HepG2 (cell line): ENCODE data around the gene CRYGS. TPM values are rescaled to one million over a fixed set of nuclear protein-coding genes. Genes with fewer than 3 reads are reported as not detected.

Experiments used
- ATAC-seq: fragments of 200-7000 bp; cut with Tn5 transposase; 3 replicates; pipeline ENCODE4 v1.9.1; 2020; ENCODE audit warnings: mild to moderate bottlenecking, moderate library complexity
- BruUV-seq: library from RNA; stranded (reverse); fragments of 400-500 nt; replicated peaks from 2 replicates; lab custom pipeline; 2021; lab: Mats Ljungman, UMichigan
- CTCF ChIA-PET: fragments of 300-600 bp; formaldehyde crosslinking; extraction: SDS; loops from one replicate; lab custom pipeline; 2021; ENCODE audit warnings: low total read pairs, inconsistent platforms, low intra/inter-chr PET ratio; lab: Yijun Ruan, JAX
- POLR2A ChIA-PET: fragments of 350-600 bp; sonication (Branson Sonifier 250); formaldehyde crosslinking; loops from one replicate; lab custom pipeline; 2020; ENCODE audit warnings: antibody characterized with exemption, inconsistent platforms; lab: Yijun Ruan, JAX
- DNase-seq: peaks from one replicate; pipeline ENCODE4 v3.0.0-alpha.2; 2015; ENCODE audit warnings: low spot score
- FAIRE-seq: peaks from 3 replicates; lab custom pipeline; 2011; peaks lifted over from hg19 to GRCh38; lab: Jason Lieb, UNC
- H2AFZ ChIP-seq: one replicate; pipeline ENCODE4 v1.6.1; 2011; ENCODE audit warnings: low read length, inconsistent platforms
- H3K27ac ChIP-seq: fragments of 300-600 bp; 3 replicates; pipeline ENCODE4 v1.8.0; 2011; ENCODE audit warnings: mixed run types, mild to moderate bottlenecking, mixed read lengths, low read length, inconsistent platforms; ENCODE audit not compliant: insufficient read depth; ENCODE audit errors: extremely low read length
- H3K27me3 ChIP-seq, 2 experiments: fragments of 200-600 bp in 1 of 2; 2 replicates in 1 of 2; 3 replicates in 1 of 2; pipeline versions ENCODE4 v1.6.0 to v1.8.0; 2011; ENCODE audit warnings: low read length in 2 of 2, mild to moderate bottlenecking in 2 of 2, moderate library complexity in 2 of 2, inconsistent platforms in 1 of 2; ENCODE audit not compliant: insufficient read depth in 2 of 2, control insufficient read depth in 1 of 2
- H3K36me3 ChIP-seq, 2 experiments: fragments of 200-600 bp in 1 of 2; replicated peaks in 1 of 2; 2 replicates in 1 of 2; 3 replicates in 1 of 2; pipeline versions ENCODE4 v1.5.1 to v1.8.0; 2011; ENCODE audit warnings: low read length in 2 of 2, inconsistent platforms in 1 of 2; ENCODE audit not compliant: insufficient read depth in 2 of 2, control insufficient read depth in 1 of 2
- H3K4me1 ChIP-seq: 2 replicates; pipeline ENCODE4 v1.5.1; 2012; ENCODE audit warnings: low read length, inconsistent platforms; ENCODE audit not compliant: insufficient read depth
- H3K4me2 ChIP-seq: 2 replicates; pipeline ENCODE4 v1.6.0; 2011; ENCODE audit warnings: low read depth, low read length, inconsistent platforms
- H3K4me3 ChIP-seq, 3 experiments: fragments of 200-600 bp in 1 of 3; sonication (generic), shearing (Covaris generic) in 1 of 3; replicated peaks in 1 of 3; 2 replicates each; pipeline ENCODE4 v1.5.1; 2011 to 2016; ENCODE audit warnings: low read length in 3 of 3, inconsistent platforms in 2 of 3, low read depth in 2 of 3, mild to moderate bottlenecking in 2 of 3, control low read depth in 1 of 3, mixed read lengths in 1 of 3; ENCODE audit not compliant: insufficient read depth in 1 of 3
- H3K79me2 ChIP-seq: one replicate; pipeline ENCODE4 v1.6.1; 2011; ENCODE audit warnings: low read length, inconsistent platforms; ENCODE audit not compliant: insufficient read depth
- H3K9ac ChIP-seq: 2 replicates; pipeline ENCODE4 v1.6.0; 2011; ENCODE audit warnings: mild to moderate bottlenecking, low read depth, low read length, inconsistent platforms; ENCODE audit not compliant: insufficient read depth
- H3K9me3 ChIP-seq: 2 replicates; pipeline ENCODE4 v1.5.1; 2012; ENCODE audit warnings: mild to moderate bottlenecking, low read length
- H4K20me1 ChIP-seq: 2 replicates; pipeline ENCODE4 v1.6.0; 2011; ENCODE audit warnings: inconsistent platforms, mild to moderate bottlenecking, low read length, moderate library complexity; ENCODE audit not compliant: insufficient read depth
- CC2D1A ChIP-seq: sonication (generic); formaldehyde crosslinking; IDR thresholded peaks from 2 replicates; pipeline ENCODE4 v1.8.1; 2023; ENCODE audit warnings: mild to moderate bottlenecking, missing genetic modification reagents
- IRF2 ChIP-seq: IDR thresholded peaks from 2 replicates; pipeline ENCODE4 v1.6.1; 2018; ENCODE audit warnings: missing genetic modification reagents, missing compliant biosample characterization
- MED1 ChIP-seq: sonication (generic); formaldehyde crosslinking; IDR thresholded peaks from 2 replicates; pipeline ENCODE4 v1.4.0; 2020; ENCODE audit warnings: missing genetic modification reagents
- RORA ChIP-seq: sonication (generic); formaldehyde crosslinking; IDR thresholded peaks from 2 replicates; pipeline ENCODE4 v1.5.0; 2020; ENCODE audit warnings: mild to moderate bottlenecking, missing genetic modification reagents, moderate library complexity
- SMC3 ChIP-seq: IDR thresholded peaks from 2 replicates; pipeline ENCODE4 v1.6.1; 2011; ENCODE audit warnings: low read length, improper control_type of control experiment
- YEATS2 ChIP-seq: sonication (generic); formaldehyde crosslinking; IDR thresholded peaks from 2 replicates; pipeline ENCODE4 v1.4.0; 2020; ENCODE audit warnings: missing genetic modification reagents, borderline replicate concordance
- ZMYM2 ChIP-seq: sonication (generic); formaldehyde crosslinking; IDR thresholded peaks from 2 replicates; pipeline ENCODE4 v1.8.0; 2022; ENCODE audit warnings: mild to moderate bottlenecking, missing genetic modification reagents
- ZNF3 ChIP-seq: IDR thresholded peaks from 2 replicates; pipeline ENCODE4 v1.7.0; 2017; ENCODE audit warnings: inconsistent platforms
- ZNF558 ChIP-seq: sonication (generic); formaldehyde crosslinking; IDR thresholded peaks from 2 replicates; pipeline ENCODE4 v1.9.0; 2022; ENCODE audit warnings: mild to moderate bottlenecking, missing genetic modification reagents, borderline replicate concordance
- WGBS: methylation state at CpG from one replicate; pipeline ENCODE4 v1.1.6; 2017; ENCODE audit warnings: low lambda C conversion rate; 5-methylcytosine and 5-hydroxymethylcytosine counted together
- in situ Hi-C: cut with HindIII; loops from 2 replicates; pipeline ENCODE4 v1.10.0; 2017; ENCODE audit warnings: low pct_unique_long_range_greater_than_20kb; ENCODE audit not compliant: extremely low pct_ligation_motif_present
- intact Hi-C: fragments of 100-400 bp; cut with micrococcal nuclease; formaldehyde crosslinking; loops from one replicate; pipeline ENCODE4 v1.10.0; 2022; ENCODE audit not compliant: unreplicated experiment
- polyA plus RNA-seq, 8 experiments: library from polyadenylated mRNA; depleted of rRNA in 3 of 8; stranded (reverse) in 7 of 8; unstranded in 1 of 8; fragments of >200 nt; fragmentation: Illumina TruSeq in 4 of 8; extraction: Trizol in 4 of 8; gene quantifications; 2 replicates each; pipeline versions ENCODE4 v1.2.1 to v1.2.3, GENCODE V29; 2011 to 2016; ENCODE audit warnings: low read depth in 4 of 8, missing spikeins in 1 of 8, mixed read lengths in 1 of 8; ENCODE audit not compliant: insufficient read depth in 1 of 8
- total RNA-seq, 5 experiments: library from RNA; depleted of rRNA; stranded (reverse); fragments of >200 nt; fragmentation: Illumina TruSeq; extraction: Trizol; gene quantifications; 2 replicates each; pipeline ENCODE4 v1.2.3, GENCODE V29; 2016; ENCODE audit warnings: low read depth in 1 of 5
- TF ChIP-seq, protein P1 (sequence below): sonication (generic); formaldehyde crosslinking; IDR thresholded peaks from 2 replicates; pipeline ENCODE4 v1.8.0; 2023; ENCODE audit warnings: mild to moderate bottlenecking, missing genetic modification reagents
- TF ChIP-seq, protein P2 (sequence below): sonication (generic); formaldehyde crosslinking; IDR thresholded peaks from 2 replicates; pipeline ENCODE4 v1.4.0; 2020; ENCODE audit warnings: low read depth, mild to moderate bottlenecking, missing genetic modification reagents
- TF ChIP-seq, protein P3 (sequence below): sonication (generic); formaldehyde crosslinking; IDR thresholded peaks from 2 replicates; pipeline ENCODE4 v1.5.1; 2020; ENCODE audit warnings: missing genetic modification reagents, mild to moderate bottlenecking, borderline replicate concordance

CRYGS gene
- total and polyA plus RNA-seq, 2 of the 13 experiments (the other 11 are each of a cell fraction or from before 2014, with no cell fraction given), result 2.1 to 6.7 TPM

DNA sequence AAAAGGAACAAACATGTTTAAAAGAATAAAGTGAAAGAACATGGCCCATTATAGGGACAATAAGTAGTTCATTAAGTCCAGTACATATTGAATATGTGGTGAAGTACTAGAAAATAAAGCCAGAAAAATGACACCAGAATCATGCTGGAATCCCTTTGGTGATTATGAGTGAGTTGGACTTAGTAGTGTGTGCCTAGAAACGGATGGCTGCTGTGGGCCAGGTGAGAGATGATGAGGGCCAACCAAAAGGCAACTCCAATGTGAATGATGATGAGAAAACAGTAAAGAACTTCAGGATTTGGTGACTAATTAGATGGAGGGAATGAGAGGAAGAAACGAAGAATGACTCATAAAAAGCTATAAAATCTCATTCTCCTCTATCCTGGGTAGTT, 3.3 kb downstream of the CRYGS start:
- in situ Hi-C loops, result loop anchor here (5.0 kb wide), 2 partner anchors 279 to 559 kb away; no protein-coding TSS in a partner anchor

DNA sequence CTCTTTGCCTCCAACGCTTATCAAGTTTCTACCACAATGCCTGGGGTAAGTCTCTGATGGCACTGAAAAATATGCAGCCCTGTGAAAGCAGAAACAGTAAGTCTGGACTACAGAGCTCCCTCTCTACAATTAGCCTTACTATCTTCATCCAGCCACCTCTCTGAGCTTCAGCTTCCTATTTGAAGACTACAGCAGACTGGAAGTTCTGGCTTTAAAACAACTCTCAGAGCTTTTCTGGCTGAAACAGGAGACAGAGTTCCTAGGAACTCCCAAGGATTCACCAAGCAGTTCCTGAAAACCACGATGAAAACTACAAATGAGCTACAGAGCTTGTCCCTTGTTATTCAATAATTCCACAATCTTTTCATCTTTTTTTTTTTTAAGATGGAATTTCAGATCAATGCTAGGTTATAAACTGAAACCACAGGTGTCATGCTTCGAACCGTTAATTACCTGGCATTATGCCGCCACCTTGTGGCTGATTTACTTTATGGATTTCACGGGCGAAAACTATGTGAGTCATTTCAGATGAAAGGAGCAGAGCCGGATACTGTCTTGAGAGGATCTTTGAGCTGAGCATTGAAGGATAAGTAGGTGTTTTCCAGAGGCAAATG, 3.9 kb downstream of the CRYGS start:
- FAIRE-seq, result peak; percentile 78
- POLR2A ChIA-PET, result interaction anchor here (0.9 to 1.6 kb wide), 4 partner anchors 20 to 281 kb away, joined by 3 to 4 read pairs (median 3); partner anchors contain the start of gene DNAJB11
- Histone ChIP-seq H3K4me1 (peaks cover 18% of the 10 kb centered on the region), H3K36me3 (no peaks in the 10 kb centered on the region), H4K20me1 (no peaks in the 10 kb centered on the region), H3K4me2 (peak overlapping the region; percentile 26; the same call in 1 of the 2 replicates), H3K79me2 (no peaks in the 10 kb centered on the region), H3K4me3 (no peak overlapping the region), H2AFZ (no peak overlapping the region), H3K27ac (no peak overlapping the region), H3K9me3 (no peaks in the 10 kb centered on the region), H3K9ac (no peak overlapping the region), H3K27me3 (no peaks in the 10 kb centered on the region)
- BruUV-seq, result no TSS peak
- intact Hi-C loops, result loop anchor here (1.0 to 2.0 kb wide), 3 partner anchors 76 to 558 kb away; no protein-coding TSS in a partner anchor
- ATAC-seq, result peak; percentile 92
- peak; percentile 70 for DNase-seq
- in situ Hi-C loops, result loop anchor here (5.0 kb wide), 2 partner anchors 278 to 558 kb away; no protein-coding TSS in a partner anchor
- WGBS, result 12% methylated on average over 8 of the region's 8 CpGs
- CTCF ChIA-PET, result interaction anchor here (0.6 to 2.8 kb wide), 8 partner anchors 26 to 557 kb away, joined by 3 to 27 read pairs (median 4); no protein-coding TSS in a partner anchor
- TF ChIP-seq MED1 (no peak), CC2D1A (no peak), ZNF558 (0 out of 2 replicates have a peak, but pooled peaks have one; percentile 25), RORA (0 out of 2 replicates have a peak, but pooled peaks have one; percentile 79), ZNF3 (CRISPR knock-in tag) (no peak), SMC3 (peak; percentile 84), YEATS2 (CRISPR knock-in tag) (peak; percentile 29; the same call in 1 of the 2 replicates), IRF2 (CRISPR knock-in tag) (0 out of 2 replicates have a peak, but pooled peaks have one; percentile 28), ZMYM2 (CRISPR knock-in tag) (no peak)
- TF ChIP-seq, protein P1, sequence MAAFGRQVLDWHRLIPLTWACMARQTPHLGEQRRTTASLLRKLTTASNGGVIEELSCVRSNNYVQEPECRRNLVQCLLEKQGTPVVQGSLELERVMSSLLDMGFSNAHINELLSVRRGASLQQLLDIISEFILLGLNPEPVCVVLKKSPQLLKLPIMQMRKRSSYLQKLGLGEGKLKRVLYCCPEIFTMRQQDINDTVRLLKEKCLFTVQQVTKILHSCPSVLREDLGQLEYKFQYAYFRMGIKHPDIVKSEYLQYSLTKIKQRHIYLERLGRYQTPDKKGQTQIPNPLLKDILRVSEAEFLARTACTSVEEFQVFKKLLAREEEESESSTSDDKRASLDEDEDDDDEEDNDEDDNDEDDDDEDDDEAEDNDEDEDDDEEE (CRISPR knock-in tag), result no peak
- TF ChIP-seq, protein P2, sequence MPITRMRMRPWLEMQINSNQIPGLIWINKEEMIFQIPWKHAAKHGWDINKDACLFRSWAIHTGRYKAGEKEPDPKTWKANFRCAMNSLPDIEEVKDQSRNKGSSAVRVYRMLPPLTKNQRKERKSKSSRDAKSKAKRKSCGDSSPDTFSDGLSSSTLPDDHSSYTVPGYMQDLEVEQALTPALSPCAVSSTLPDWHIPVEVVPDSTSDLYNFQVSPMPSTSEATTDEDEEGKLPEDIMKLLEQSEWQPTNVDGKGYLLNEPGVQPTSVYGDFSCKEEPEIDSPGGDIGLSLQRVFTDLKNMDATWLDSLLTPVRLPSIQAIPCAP (CRISPR knock-in tag), result no peak

More for the DNA sequence above, 3.3 kb downstream of the CRYGS start:
- H3K36me3 ChIP-seq, result no peaks in the 10 kb centered on the region
- no peak overlapping the region for H2AFZ ChIP-seq
- H3K79me2 ChIP-seq, result no peaks in the 10 kb centered on the region
- no peak overlapping the region for H3K27ac ChIP-seq
- H3K4me2 ChIP-seq, result 0 out of 2 replicates have a peak overlapping the region, but pooled peaks have one; percentile 26
- 16% methylated on average over 2 of the region's 2 CpGs for WGBS
- H4K20me1 ChIP-seq, result no peaks in the 10 kb centered on the region
- no TSS peak for BruUV-seq
- no peak for DNase-seq
- H3K4me3 ChIP-seq, result no peak overlapping the region
- ATAC-seq, result peak; percentile 51
- no peaks in the 10 kb centered on the region for H3K27me3 ChIP-seq
- no peak for FAIRE-seq
- no peaks in the 10 kb centered on the region for H3K9me3 ChIP-seq
- TF ChIP-seq, protein P3, sequence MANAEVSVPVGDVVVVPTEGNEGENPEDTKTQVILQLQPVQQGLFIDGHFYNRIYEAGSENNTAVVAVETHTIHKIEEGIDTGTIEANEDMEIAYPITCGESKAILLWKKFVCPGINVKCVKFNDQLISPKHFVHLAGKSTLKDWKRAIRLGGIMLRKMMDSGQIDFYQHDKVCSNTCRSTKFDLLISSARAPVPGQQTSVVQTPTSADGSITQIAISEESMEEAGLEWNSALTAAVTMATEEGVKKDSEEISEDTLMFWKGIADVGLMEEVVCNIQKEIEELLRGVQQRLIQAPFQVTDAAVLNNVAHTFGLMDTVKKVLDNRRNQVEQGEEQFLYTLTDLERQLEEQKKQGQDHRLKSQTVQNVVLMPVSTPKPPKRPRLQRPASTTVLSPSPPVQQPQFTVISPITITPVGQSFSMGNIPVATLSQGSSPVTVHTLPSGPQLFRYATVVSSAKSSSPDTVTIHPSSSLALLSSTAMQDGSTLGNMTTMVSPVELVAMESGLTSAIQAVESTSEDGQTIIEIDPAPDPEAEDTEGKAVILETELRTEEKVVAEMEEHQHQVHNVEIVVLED (CRISPR knock-in tag), result no peak
- POLR2A ChIA-PET, result interaction anchor here (0.9 to 1.4 kb wide), 3 partner anchors 29 to 281 kb away, joined by 3 to 4 read pairs (median 3); partner anchors contain the start of gene DNAJB11
- CTCF ChIA-PET, result interaction anchor here (0.8 to 2.8 kb wide), 7 partner anchors 27 to 557 kb away, joined by 3 to 27 read pairs (median 4); no protein-coding TSS in a partner anchor
- intact Hi-C loops, result loop anchor here (1.0 to 2.0 kb wide), 3 partner anchors 77 to 558 kb away; no protein-coding TSS in a partner anchor
- no peak overlapping the region for H3K9ac ChIP-seq
- H3K4me1 ChIP-seq, result peaks cover 18% of the 10 kb centered on the region
